COR-L47 (cell line): Measurements from ENCODE around the gene NOP9.
A peak's percentile ranks its signal among the peaks of the same experiment; 100 is the strongest.

ENCODE experiments used
- DNase-seq: peaks from one replicate; lab custom pipeline; 2025; lab: John Stamatoyannopoulos, UW

NOP9 gene

DNA sequence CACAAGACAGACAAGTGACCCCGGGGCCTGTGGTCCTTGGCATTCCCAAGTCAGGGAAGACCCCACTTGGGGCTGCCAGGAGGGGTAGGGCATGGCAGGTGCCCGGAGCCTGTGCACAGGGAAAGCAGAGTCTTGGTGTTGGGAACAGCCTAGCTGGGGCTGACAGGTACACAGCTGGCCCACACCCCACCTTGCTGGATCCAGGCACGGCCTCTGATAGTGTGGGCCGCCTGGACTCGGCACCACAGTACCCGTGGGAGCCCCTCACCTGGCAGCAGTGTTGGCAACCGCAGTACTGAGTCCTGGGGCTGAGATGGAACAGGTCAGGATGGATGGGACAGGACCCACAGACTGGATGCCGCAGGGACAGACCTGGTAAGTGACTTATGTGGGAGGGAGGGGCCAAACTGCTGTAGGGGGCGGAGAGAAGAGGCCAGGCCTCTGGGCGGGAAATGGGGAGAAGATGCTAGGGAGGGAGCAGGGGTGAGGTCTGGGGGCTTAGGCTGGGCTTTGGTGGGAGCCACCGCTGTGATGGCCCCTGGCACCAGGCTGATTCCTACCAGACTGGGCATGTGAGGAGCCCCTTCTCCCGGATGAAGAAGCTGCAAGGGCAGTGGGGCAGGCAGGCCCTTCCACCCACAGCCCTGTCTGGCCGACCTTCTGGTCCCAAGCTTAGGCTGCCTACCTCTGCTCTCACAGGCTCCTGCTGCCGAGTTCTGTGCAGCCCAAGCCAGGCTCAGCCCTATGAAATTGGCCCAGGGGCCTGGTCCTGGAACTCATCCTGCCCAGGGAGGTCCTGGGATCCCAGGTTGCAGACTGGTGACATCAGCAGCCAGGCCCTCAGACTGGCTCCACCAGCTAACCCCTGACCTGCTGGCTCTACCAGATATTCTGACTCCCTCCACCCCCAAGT, 36.6 kb upstream of the NOP9 start, which contains the start of gene TGM1:
Gene TGM1, minus strand, starts transcription at position 357 of the 913 bp plus-strand sequence. CDS start 825 bp downstream, outside the sequence.
- DNase-seq, result no peak

GRCh38 chr14:24263848-24264247, 35.8 kb upstream of the NOP9 start:
- DNase-seq, result no peak

DNA sequence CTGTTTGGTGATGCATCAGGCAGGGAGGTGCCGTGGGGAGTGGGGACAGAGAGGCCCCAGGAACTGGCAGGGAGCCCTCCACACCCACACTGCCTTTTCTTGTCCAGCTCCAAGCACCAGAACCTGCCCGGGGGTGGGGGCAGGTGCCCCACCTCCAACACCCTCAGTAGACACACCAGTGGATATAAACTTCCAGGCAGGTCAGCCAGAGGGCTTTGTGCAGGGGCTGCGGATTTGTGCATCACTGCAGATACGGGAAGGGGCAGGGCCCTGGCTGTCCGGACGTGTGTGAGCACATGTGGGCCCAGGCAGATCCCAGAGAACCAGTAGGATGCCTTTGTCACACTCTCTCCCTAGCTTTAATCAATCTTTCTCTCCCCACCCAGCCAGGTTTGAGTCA, 35.4 kb upstream of the NOP9 start:
- DNase-seq, result no peak

- DNase-seq, result no peak
These were observed 33.1 kb upstream of the NOP9 start for GRCh38 chr14:24266344-24267244.

DNA sequence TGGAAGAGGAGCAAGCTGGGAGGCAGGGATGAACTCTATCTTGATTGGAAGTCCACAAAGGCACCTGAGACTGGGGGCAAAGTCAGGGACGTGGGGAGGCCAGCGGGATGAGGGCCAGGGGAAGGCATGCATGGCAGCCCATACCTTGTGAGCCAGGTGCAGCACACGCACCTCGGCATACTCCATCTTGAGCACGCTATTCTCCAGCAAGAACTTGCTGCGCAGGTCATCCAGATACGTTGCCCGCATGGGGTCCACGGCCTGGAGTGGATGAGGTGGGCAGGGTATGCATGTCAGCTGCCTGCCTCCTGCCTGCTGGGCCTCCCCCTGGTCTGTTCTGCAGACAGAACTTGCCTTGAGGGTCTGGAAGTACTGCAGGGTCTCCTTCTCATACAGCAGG, 32.1 kb upstream of the NOP9 start:
- no peak for DNase-seq

GRCh38 chr14:24268225-24268624, 31.4 kb upstream of the NOP9 start:
- DNase-seq, result no peak

GRCh38 chr14:24269368-24269767, 30.3 kb upstream of the NOP9 start:
- DNase-seq, result no peak

- no peak for DNase-seq
These were observed 29.6 kb upstream of the NOP9 start for GRCh38 chr14:24269910-24270536.

- no peak for DNase-seq
These were observed 29.0 kb upstream of the NOP9 start for GRCh38 chr14:24270537-24271133.

GRCh38 chr14:24271134-24271833, 28.4 kb upstream of the NOP9 start, which contains the start of gene RABGGTA:
RABGGTA (minus strand) TSS chr14:24271597; CDS start chr14:24271115, 482 bp downstream.
- peak; percentile 93 for DNase-seq

DNA sequence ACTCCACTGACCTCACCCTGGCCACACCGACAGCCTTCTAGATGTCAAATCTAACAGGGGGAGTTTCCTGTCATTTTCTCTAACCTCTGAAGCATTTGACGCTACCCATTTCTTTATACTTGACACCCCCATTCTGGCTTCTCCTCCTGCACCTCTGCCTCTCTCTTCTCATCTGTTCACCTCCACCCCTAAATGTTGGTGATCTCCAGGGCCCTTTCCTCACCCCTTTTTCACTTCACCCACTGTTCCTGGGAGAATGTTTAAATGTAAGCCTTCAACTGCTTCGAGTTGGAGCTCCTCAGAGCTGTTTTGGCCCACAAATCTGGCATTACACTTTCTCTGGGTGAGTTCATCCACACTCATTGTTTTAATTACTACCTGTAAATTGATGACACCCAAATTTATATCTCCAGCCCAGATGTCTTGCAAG, 27.8 kb upstream of the NOP9 start:
- DNase-seq, result no peak

DNA sequence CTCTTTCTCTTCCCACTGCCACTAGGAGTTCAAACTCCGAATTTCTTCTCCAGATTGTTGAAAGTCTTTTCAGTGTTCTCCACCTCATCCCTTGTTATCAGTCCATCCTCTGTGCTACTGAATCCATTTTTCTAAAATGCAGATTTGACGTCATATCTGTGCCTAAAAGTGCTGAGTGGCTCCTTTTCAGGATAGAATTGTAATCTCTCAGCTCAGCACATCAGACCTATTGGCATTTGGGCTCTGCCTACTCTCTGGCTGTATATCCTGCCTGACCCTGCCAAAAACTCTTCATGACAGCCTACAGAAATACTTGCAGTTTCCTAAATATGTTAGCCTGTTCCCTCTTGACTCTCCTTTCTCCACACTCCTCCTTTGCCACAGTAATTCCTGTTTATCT, 27.2 kb upstream of the NOP9 start:
- DNase-seq, result no peak

GRCh38 chr14:24273422-24273998, 26.1 kb upstream of the NOP9 start:
- no peak for DNase-seq

DNA sequence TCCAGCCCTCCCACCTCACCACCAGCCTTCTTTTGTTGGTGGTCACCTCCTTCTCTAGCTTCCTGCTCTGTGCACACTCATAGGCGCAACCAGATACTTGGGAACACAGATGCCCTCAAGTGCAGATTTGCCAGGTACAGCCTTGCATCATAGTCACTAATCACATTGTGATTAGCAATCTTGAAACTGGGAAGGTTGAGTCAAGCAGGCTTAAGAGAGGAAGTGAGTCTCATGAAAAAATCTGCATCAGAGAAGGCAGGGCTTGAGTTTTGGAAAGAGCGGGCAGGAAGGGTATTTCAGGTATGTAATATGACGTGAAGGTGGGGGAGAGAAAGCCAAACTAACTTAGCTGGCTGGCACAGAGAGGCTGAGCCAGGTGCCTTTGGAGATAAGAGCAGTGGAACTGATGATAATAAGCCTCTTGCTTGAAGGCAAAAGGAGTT, 25.5 kb upstream of the NOP9 start:
- no peak for DNase-seq

- DNase-seq, result no peak
These were observed 22.6 kb upstream of the NOP9 start for GRCh38 chr14:24277071-24277470.

- no peak for DNase-seq
These were observed 21.9 kb upstream of the NOP9 start for GRCh38 chr14:24277606-24278321.

DNA sequence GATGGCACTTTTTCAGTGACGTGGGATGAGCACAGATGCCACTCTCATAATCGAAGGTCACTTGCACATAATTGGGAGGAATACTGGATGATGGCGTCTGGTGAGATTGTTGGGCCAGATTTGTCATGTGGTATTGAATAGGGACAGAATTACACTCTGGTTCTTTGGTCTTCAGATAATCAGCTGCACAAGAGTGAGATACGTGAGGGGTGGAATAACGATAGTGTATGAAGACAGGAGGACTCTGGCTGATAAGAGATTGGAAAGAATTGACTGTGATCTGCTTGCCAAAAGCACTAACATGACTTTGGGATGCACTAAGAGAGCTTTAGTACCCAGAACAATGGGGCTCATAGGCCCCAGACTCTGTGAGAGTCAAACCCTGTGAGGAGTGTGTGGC, 21.2 kb upstream of the NOP9 start:
- no peak for DNase-seq

DNA sequence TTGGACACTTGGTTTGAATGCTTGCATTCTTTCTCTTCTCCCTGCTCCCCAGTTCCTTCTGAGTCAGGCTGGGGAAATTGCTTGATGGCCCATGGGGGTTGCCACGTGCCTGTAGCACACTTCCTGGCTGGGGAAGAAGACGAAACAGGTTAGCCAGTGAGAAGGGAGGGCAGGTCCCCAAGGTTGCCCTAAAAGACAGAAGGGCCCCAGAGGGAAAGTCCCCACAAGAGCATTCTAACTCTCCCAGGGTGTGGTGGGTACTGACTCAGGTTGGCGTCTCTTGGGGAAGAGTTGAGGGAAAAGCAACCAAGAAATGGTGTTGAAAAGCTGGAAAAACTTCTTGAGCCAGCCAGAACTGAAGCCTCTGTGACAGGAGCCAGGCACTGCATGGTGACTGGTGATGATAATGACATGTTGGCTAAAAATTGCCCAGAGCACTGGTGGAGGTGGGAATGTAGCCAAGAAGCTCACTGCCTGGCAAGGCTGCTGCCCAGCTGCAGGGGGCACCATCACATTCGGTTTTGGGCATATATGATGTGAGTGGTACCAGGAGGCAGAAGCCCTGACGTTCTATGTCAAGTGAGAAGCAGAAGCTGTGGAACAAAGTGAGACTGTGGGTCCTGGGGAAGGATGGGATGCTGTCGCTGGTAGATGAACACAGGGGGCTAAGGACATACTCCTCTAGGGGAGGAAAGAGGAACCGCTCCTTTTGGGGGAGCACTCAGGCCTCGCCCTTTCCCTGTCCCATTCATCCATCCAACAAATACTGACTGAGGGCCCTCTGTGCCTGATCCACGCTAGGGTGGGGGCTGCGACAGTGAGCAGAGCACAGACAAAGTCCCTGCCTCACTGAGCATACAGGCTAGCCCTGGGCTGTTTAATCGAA, 20.1 kb upstream of the NOP9 start:
- DNase-seq, result peak; percentile 59
